ENCODE results near the gene ZNF614.

Gene ZNF614

DNA sequence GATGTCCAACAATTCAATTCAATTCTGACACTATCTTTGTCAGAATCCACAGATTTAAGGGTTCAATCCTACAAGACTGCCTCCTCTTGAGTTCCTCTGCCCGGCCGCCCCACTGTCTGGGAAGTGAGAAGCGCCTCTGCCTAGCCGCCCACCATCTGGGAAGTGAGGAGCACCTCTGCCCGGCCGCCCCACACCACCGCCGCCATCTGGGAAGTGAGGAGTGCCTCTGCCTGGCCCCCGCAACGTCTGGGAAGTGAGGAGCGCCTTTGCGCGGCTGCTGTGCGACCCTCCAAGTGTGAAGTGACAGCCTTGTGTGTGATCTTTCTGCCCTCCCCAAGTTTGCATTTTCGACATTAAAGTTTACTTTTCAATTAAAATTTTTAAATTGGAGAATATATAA lies 6.0 kb downstream of the ZNF614 start:
- Mint-ChIP-seq H3K27me3 (ENCODE audit: low read depth) (no peaks in the 10 kb centered on the region), H3K36me3 (ENCODE audit: low read depth) (peaks cover 98% of the 10 kb centered on the region), H3K9me3 (peaks cover 85% of the 10 kb centered on the region), H3K27ac (no peak overlapping the region), H3K4me3 (no peak overlapping the region), H3K4me1 (peaks cover 4% of the 10 kb centered on the region)
- TF ChIP-seq, protein P1, sequence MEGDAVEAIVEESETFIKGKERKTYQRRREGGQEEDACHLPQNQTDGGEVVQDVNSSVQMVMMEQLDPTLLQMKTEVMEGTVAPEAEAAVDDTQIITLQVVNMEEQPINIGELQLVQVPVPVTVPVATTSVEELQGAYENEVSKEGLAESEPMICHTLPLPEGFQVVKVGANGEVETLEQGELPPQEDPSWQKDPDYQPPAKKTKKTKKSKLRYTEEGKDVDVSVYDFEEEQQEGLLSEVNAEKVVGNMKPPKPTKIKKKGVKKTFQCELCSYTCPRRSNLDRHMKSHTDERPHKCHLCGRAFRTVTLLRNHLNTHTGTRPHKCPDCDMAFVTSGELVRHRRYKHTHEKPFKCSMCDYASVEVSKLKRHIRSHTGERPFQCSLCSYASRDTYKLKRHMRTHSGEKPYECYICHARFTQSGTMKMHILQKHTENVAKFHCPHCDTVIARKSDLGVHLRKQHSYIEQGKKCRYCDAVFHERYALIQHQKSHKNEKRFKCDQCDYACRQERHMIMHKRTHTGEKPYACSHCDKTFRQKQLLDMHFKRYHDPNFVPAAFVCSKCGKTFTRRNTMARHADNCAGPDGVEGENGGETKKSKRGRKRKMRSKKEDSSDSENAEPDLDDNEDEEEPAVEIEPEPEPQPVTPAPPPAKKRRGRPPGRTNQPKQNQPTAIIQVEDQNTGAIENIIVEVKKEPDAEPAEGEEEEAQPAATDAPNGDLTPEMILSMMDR (IDR thresholded peaks at IDR 0.05; ENCODE audit: unreplicated experiment in 3 of 3): no peak

DNA sequence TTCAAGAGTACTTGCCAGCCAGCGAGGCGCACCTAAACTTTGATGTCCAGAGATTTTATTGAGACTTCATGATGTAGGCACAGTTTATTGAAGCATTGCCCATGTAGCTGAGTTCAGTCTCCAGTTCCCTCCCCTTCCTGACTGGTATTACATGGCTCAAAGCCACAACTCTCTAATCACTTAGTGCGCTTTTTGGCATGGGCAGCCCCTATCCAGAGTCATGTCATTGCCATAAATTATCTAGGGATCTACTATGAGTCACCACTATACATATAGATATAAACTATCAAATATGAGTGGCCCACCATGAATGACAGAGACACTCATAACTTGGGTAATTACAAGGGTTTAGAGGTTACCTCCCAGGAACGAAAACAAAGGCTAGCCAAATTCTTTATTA lies 7.7 kb downstream of the ZNF614 start:
- peaks cover 98% of the 10 kb centered on the region for H3K36me3 Mint-ChIP-seq (ENCODE audit: low read depth)
- TF ChIP-seq, protein P1 (IDR thresholded peaks at IDR 0.05; ENCODE audit: unreplicated experiment in 3 of 3): no peak
- H3K4me3 Mint-ChIP-seq: no peak overlapping the region
- H3K9me3 Mint-ChIP-seq: peaks cover 88% of the 10 kb centered on the region
- H3K27me3 Mint-ChIP-seq (ENCODE audit: low read depth): no peaks in the 10 kb centered on the region
- no peaks in the 10 kb centered on the region for H3K4me1 Mint-ChIP-seq
- no peak overlapping the region for H3K27ac Mint-ChIP-seq

DNA sequence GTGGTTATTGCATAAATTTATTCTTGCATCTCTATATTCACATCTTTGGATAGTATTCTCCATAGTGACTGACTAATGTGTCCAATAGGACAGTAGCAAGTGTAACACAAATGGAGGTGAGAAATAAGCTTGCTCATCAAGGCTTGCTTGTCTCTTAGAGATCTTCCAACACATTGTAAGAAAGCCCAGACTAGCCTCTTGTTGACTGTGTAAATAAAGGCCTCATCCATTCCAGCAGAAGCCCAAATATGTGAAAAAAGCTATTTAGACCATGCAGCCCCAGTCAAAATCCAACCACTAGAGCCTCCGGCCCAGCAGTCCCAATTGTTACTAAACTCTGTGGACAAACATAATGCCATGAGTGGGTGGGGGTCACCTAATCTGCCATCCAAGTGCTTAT lies 17.5 kb downstream of the ZNF614 start:
- H3K27ac Mint-ChIP-seq: no peak overlapping the region
- H3K4me1 Mint-ChIP-seq: peaks cover 10% of the 10 kb centered on the region
- H3K9me3 Mint-ChIP-seq: peaks cover 54% of the 10 kb centered on the region
- TF ChIP-seq, protein P1 (IDR thresholded peaks at IDR 0.05; ENCODE audit: unreplicated experiment in 3 of 3): no peak
- H3K36me3 Mint-ChIP-seq (ENCODE audit: low read depth): peaks cover 81% of the 10 kb centered on the region
- H3K27me3 Mint-ChIP-seq (ENCODE audit: low read depth): no peaks in the 10 kb centered on the region
- H3K4me3 Mint-ChIP-seq: peak overlapping the region; percentile 15 to 69 (median 22)

DNA sequence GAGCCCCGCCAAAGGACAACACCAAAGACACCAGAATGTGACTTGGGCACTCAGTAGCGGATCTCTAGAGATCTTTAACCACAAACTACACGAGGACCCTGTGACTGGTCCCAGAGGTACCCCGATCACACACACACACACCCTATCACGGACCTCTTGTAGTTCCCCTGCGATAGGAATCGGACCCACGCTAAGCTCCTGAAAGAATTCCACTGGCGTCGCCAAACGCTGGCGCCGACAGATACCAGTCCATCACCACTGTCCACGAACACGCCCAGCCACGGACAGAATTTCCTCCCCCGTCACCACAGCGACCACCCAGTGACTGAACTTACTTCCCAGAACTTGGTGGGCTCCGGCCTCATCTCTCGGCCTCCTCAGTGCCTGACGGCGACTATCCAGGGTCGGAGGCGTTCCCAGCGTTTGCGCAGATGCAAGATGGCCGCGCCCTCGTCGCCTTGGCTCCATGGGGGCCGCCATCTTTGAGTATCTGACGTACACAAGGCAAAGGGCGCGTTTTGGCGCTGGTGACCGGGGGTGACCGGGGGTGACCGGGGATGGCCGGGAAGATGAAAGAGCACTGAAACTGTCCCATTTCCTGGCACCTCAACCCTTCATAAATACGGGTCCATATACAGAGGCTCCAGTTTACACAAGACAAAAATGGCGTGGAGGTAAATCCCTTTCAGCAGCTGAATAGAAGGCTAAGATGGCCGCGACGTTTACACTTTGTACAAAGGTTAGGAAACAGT lies 20.2 kb downstream of the ZNF614 start, which contains the start of gene ZNF615:
Gene ZNF615 (minus strand): TSS at position 406 of the 752 bp plus-strand sequence. CDS start 4,500 bp downstream, outside the sequence.
- Mint-ChIP-seq H3K27ac (peak within 1 kb of the TSS; percentile 97 to 99 (median 97)), H3K4me1 (peaks cover 10% of the 10 kb centered on the region), H3K9me3 (peaks cover 63% of the 10 kb centered on the region), H3K36me3 (ENCODE audit: low read depth) (peaks cover 76% of the 10 kb centered on the region), H3K27me3 (ENCODE audit: low read depth) (no peaks in the 10 kb centered on the region), H3K4me3 (peak within 1 kb of the TSS; percentile 94 to 99 (median 95))
- TF ChIP-seq, protein P1 (IDR thresholded peaks at IDR 0.05; ENCODE audit: unreplicated experiment in 3 of 3): no peak

DNA sequence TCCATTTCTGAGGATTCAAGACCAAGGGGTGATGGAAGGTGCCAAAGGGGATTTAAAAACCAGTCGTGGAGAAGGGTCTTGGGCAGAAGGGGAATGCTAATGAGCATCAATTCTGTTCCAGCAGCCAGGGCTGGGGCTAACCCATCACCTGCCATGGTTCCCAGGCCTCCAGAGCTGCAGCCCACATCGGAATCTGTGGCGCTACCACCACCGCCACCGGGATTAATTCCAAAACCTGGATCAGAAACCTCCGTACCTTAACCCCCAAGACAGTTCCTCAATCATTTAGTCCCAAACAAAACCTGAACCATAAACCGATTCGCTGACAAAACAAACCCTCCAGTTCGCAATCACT lies 20.8 kb downstream of the ZNF614 start:
- H3K27ac Mint-ChIP-seq: peak overlapping the region; percentile 97 to 99 (median 97)
- peaks cover 60% of the 10 kb centered on the region for H3K9me3 Mint-ChIP-seq
- peaks cover 10% of the 10 kb centered on the region for H3K4me1 Mint-ChIP-seq
- peaks cover 75% of the 10 kb centered on the region for H3K36me3 Mint-ChIP-seq (ENCODE audit: low read depth)
- no peaks in the 10 kb centered on the region for H3K27me3 Mint-ChIP-seq (ENCODE audit: low read depth)
- TF ChIP-seq, protein P1 (IDR thresholded peaks at IDR 0.05; ENCODE audit: unreplicated experiment in 3 of 3): no peak
- peak overlapping the region; percentile 94 to 99 (median 95) for H3K4me3 Mint-ChIP-seq
